Thyroid gland (tissue), 4 donors: Measurements from ENCODE around the gene RTF1.

Source experiments
- POLR2A ChIP-seq, 2 donors: fragments of 450-650 bp; IDR thresholded peaks; one replicate each; pipeline ENCODE4 v1.6.1; 2017; ENCODE audit warnings: antibody characterized with exemption in 2 of 2, mild to moderate bottlenecking in 2 of 2, moderate library complexity in 1 of 2
- TF ChIP-seq, protein P1 (sequence below), 6 experiments: fragments of 200-600 bp in 3 of 6; fragments of 450-650 bp in 3 of 6; sonication (generic) in 3 of 6; IDR thresholded peaks; one replicate each; pipeline ENCODE4 v1.5.1; 2016 to 2019; ENCODE audit warnings: antibody characterized with exemption in 6 of 6, mild to moderate bottlenecking in 2 of 6, inconsistent platforms in 1 of 6, moderate library complexity in 1 of 6

DNA sequence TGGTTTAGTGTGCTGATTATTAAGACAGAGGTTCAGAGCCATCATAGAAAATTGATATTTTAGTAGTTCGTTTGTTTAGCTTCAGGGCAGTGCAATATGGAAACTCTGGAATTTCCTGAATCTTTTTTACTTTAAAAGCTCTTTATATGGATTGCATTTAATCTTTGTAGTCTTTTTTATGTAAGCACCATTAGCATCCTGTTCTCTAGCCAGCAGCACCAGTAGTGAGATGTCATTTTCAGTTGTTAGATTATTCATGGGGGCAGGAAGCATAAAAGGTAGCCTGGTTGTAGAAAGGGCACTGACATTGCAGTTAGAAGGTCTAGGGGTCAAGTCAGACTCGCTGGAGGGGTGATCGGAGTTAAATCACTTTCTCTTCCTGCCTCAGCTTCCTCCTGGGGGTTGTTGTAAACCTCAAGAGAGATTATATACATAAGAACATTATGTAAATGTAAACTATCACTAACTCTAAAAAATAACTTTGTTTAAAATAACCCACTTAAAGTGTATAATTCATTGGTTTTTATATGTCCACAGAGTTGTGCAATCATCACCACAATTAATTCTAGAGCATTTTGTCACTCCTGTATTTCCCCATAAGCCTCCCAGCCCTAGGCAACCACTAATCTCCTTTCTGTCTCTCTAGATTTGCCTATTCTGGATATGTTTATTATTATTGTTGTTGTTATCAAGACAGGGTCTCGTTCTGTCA, 45.3 kb downstream of the RTF1 start:
- TF ChIP-seq, protein P1, sequence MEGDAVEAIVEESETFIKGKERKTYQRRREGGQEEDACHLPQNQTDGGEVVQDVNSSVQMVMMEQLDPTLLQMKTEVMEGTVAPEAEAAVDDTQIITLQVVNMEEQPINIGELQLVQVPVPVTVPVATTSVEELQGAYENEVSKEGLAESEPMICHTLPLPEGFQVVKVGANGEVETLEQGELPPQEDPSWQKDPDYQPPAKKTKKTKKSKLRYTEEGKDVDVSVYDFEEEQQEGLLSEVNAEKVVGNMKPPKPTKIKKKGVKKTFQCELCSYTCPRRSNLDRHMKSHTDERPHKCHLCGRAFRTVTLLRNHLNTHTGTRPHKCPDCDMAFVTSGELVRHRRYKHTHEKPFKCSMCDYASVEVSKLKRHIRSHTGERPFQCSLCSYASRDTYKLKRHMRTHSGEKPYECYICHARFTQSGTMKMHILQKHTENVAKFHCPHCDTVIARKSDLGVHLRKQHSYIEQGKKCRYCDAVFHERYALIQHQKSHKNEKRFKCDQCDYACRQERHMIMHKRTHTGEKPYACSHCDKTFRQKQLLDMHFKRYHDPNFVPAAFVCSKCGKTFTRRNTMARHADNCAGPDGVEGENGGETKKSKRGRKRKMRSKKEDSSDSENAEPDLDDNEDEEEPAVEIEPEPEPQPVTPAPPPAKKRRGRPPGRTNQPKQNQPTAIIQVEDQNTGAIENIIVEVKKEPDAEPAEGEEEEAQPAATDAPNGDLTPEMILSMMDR (IDR thresholded peaks at IDR 0.05), result no peak
- no peak for TF ChIP-seq POLR2A (IDR thresholded peaks at IDR 0.05)
